HepG2 (cell line): ENCODE results near the gene BBLN. TPM values are rescaled to one million over a fixed set of nuclear protein-coding genes. Genes with fewer than 3 reads are reported as not detected.

ENCODE experiments used
- DR1 ChIP-seq: sonication (generic); formaldehyde crosslinking; IDR thresholded peaks from 2 replicates; pipeline ENCODE4 v1.8.0; 2021; ENCODE audit warnings: mild to moderate bottlenecking, missing genetic modification reagents, inconsistent platforms
- ERF ChIP-seq: IDR thresholded peaks from 2 replicates; pipeline ENCODE4 v1.6.1; 2018; ENCODE audit warnings: missing biosample characterization, missing genetic modification reagents
- HES4 ChIP-seq: sonication (generic); formaldehyde crosslinking; IDR thresholded peaks from 2 replicates; pipeline ENCODE4 v1.9.0; 2021; ENCODE audit warnings: mild to moderate bottlenecking, missing genetic modification reagents, borderline replicate concordance
- HMG20A ChIP-seq: IDR thresholded peaks from 2 replicates; pipeline ENCODE4 v1.6.1; 2016; ENCODE audit warnings: borderline replicate concordance
- HNRNPH1 ChIP-seq: fragments of 200-400 bp; formaldehyde crosslinking; optimal IDR thresholded peaks from 2 replicates; pipeline ENCODE3; 2017; ENCODE audit warnings: mild to moderate bottlenecking, low read depth, low read length
- KLF16 ChIP-seq, 2 experiments: sonication (generic) in 1 of 2; formaldehyde crosslinking in 1 of 2; IDR thresholded peaks; 2 replicates each; pipeline versions ENCODE4 v1.6.1 to v1.8.0; 2016 to 2023; ENCODE audit warnings: missing genetic modification reagents in 2 of 2, missing compliant biosample characterization in 1 of 2
- MYNN ChIP-seq: sonication (generic); formaldehyde crosslinking; IDR thresholded peaks from 2 replicates; pipeline ENCODE4 v1.4.0; 2020; ENCODE audit warnings: mild to moderate bottlenecking, low read depth, missing genetic modification reagents
- RFXAP ChIP-seq: sonication (generic); formaldehyde crosslinking; IDR thresholded peaks from 2 replicates; pipeline ENCODE4 v1.4.0; 2020; ENCODE audit warnings: missing genetic modification reagents, borderline replicate concordance
- SCMH1 ChIP-seq: sonication (generic); formaldehyde crosslinking; IDR thresholded peaks from 2 replicates; pipeline ENCODE4 v1.9.0; 2021; ENCODE audit warnings: missing genetic modification reagents, mild to moderate bottlenecking, borderline replicate concordance
- TOE1 ChIP-seq: sonication (generic); formaldehyde crosslinking; IDR thresholded peaks from 2 replicates; pipeline ENCODE4 v1.4.0; 2020; ENCODE audit warnings: mild to moderate bottlenecking, missing genetic modification reagents
- ZIK1 ChIP-seq: sonication (generic); formaldehyde crosslinking; IDR thresholded peaks from 2 replicates; pipeline ENCODE4 v1.5.0; 2020; ENCODE audit warnings: mild to moderate bottlenecking, low read depth, missing genetic modification reagents, borderline replicate concordance
- ZNF546 ChIP-seq: sonication (generic); formaldehyde crosslinking; conservative IDR thresholded peaks from 2 replicates; pipeline ENCODE4 v1.8.1; 2023; ENCODE audit warnings: mild to moderate bottlenecking, missing genetic modification reagents
- ZNF549 ChIP-seq: sonication (generic); formaldehyde crosslinking; IDR thresholded peaks from 2 replicates; pipeline ENCODE4 v1.5.0; 2020; ENCODE audit warnings: missing genetic modification reagents
- ZNF709 ChIP-seq: sonication (generic); formaldehyde crosslinking; IDR thresholded peaks from 2 replicates; pipeline ENCODE4 v1.5.0; 2020; ENCODE audit warnings: mild to moderate bottlenecking, missing genetic modification reagents
- polyA plus RNA-seq, 8 experiments: library from polyadenylated mRNA; depleted of rRNA in 3 of 8; stranded (reverse) in 7 of 8; unstranded in 1 of 8; fragments of >200 nt; fragmentation: Illumina TruSeq in 4 of 8; extraction: Trizol in 4 of 8; gene quantifications; 2 replicates each; pipeline versions ENCODE4 v1.2.1 to v1.2.3, GENCODE V29; 2011 to 2016; ENCODE audit warnings: low read depth in 4 of 8, missing spikeins in 1 of 8, mixed read lengths in 1 of 8; ENCODE audit not compliant: insufficient read depth in 1 of 8
- total RNA-seq, 5 experiments: library from RNA; depleted of rRNA; stranded (reverse); fragments of >200 nt; fragmentation: Illumina TruSeq; extraction: Trizol; gene quantifications; 2 replicates each; pipeline ENCODE4 v1.2.3, GENCODE V29; 2016; ENCODE audit warnings: low read depth in 1 of 5
- TF ChIP-seq, protein P1 (sequence below): sonication (generic); formaldehyde crosslinking; IDR thresholded peaks from 2 replicates; pipeline ENCODE4 v1.4.0; 2020; ENCODE audit warnings: missing genetic modification reagents, borderline replicate concordance
- TF ChIP-seq, protein P2 (sequence below): sonication (generic); formaldehyde crosslinking; IDR thresholded peaks from 2 replicates; pipeline ENCODE4 v1.4.0; 2020; ENCODE audit warnings: missing genetic modification reagents, borderline replicate concordance
- TF ChIP-seq, protein P3 (sequence below): sonication (generic); formaldehyde crosslinking; IDR thresholded peaks from 2 replicates; pipeline ENCODE4 v1.5.0; 2020; ENCODE audit warnings: mild to moderate bottlenecking, missing genetic modification reagents, borderline replicate concordance
- TF ChIP-seq, protein P4 (sequence below): sonication (generic); formaldehyde crosslinking; IDR thresholded peaks from 2 replicates; pipeline ENCODE4 v1.8.0; 2022; ENCODE audit warnings: mild to moderate bottlenecking, missing genetic modification reagents

Gene BBLN
- total and polyA plus RNA-seq, 2 of the 13 experiments (the other 11 are each of a cell fraction or from before 2014, with no cell fraction given) = 27.6 to 33.1 TPM

DNA sequence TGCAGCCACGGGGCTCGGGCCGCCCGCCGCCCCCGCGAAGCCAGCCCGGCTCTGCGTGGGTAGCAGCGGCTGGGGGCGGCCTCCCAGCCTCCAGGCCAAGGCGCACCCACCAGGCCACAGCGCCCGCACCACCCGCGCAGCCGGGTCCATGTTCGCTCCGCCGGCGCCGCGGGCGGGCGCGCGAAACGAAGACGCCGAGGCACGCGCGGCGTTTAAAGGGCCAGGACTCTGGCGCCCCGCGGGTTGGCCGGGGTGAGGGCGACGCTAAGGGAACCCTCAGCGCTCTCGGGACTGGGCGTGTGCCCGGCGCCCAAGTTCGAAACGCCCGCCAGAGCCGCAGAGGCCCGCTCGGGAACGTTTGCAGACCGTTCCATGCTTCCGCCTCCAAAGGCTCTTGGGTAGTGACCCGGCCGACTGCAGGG lies 32.5 kb upstream of the BBLN start, which contains the start of gene PTGES2 (continued):
- TF ChIP-seq, protein P1, sequence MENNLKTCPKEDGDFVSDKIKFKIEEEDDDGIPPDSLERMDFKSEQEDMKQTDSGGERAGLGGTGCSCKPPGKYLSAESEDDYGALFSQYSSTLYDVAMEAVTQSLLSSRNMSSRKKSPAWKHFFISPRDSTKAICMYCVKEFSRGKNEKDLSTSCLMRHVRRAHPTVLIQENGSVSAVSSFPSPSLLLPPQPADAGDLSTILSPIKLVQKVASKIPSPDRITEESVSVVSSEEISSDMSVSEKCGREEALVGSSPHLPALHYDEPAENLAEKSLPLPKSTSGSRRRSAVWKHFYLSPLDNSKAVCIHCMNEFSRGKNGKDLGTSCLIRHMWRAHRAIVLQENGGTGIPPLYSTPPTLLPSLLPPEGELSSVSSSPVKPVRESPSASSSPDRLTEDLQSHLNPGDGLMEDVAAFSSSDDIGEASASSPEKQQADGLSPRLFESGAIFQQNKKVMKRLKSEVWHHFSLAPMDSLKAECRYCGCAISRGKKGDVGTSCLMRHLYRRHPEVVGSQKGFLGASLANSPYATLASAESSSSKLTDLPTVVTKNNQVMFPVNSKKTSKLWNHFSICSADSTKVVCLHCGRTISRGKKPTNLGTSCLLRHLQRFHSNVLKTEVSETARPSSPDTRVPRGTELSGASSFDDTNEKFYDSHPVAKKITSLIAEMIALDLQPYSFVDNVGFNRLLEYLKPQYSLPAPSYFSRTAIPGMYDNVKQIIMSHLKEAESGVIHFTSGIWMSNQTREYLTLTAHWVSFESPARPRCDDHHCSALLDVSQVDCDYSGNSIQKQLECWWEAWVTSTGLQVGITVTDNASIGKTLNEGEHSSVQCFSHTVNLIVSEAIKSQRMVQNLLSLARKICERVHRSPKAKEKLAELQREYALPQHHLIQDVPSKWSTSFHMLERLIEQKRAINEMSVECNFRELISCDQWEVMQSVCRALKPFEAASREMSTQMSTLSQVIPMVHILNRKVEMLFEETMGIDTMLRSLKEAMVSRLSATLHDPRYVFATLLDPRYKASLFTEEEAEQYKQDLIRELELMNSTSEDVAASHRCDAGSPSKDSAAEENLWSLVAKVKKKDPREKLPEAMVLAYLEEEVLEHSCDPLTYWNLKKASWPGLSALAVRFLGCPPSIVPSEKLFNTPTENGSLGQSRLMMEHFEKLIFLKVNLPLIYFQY (CRISPR knock-in tag) = peak; percentile 7; the same call in 1 of the 2 replicates
- TF ChIP-seq HNRNPH1 (no peak), HMG20A (CRISPR knock-in tag) (no peak), ERF (CRISPR knock-in tag) (no peak; the same call in 1 of the 2 replicates), ZNF549 (no peak), SCMH1 (CRISPR knock-in tag) (no peak), ZNF709 (CRISPR knock-in tag) (0 out of 2 replicates have a peak, but pooled peaks have one; percentile 54), MYNN (CRISPR knock-in tag) (no peak), HES4 (0 out of 2 replicates have a peak, but pooled peaks have one; percentile 5), KLF16 (CRISPR knock-in tag; IDR thresholded peaks at IDR 0.05) (0 out of 4 replicates have a peak, but pooled peaks of 1 of the 2 experiments have one; percentile 44), DR1 (CRISPR knock-in tag) (no peak), ZNF546 (CRISPR knock-in tag) (peak; percentile 71; the same call in 1 of the 2 replicates), TOE1 (CRISPR knock-in tag) (no peak), RFXAP (CRISPR knock-in tag) (no peak), ZIK1 (CRISPR knock-in tag) (no peak)
- TF ChIP-seq, protein P2, sequence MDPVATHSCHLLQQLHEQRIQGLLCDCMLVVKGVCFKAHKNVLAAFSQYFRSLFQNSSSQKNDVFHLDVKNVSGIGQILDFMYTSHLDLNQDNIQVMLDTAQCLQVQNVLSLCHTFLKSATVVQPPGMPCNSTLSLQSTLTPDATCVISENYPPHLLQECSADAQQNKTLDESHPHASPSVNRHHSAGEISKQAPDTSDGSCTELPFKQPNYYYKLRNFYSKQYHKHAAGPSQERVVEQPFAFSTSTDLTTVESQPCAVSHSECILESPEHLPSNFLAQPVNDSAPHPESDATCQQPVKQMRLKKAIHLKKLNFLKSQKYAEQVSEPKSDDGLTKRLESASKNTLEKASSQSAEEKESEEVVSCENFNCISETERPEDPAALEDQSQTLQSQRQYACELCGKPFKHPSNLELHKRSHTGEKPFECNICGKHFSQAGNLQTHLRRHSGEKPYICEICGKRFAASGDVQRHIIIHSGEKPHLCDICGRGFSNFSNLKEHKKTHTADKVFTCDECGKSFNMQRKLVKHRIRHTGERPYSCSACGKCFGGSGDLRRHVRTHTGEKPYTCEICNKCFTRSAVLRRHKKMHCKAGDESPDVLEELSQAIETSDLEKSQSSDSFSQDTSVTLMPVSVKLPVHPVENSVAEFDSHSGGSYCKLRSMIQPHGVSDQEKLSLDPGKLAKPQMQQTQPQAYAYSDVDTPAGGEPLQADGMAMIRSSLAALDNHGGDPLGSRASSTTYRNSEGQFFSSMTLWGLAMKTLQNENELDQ (CRISPR knock-in tag) = no peak
- TF ChIP-seq, protein P3, sequence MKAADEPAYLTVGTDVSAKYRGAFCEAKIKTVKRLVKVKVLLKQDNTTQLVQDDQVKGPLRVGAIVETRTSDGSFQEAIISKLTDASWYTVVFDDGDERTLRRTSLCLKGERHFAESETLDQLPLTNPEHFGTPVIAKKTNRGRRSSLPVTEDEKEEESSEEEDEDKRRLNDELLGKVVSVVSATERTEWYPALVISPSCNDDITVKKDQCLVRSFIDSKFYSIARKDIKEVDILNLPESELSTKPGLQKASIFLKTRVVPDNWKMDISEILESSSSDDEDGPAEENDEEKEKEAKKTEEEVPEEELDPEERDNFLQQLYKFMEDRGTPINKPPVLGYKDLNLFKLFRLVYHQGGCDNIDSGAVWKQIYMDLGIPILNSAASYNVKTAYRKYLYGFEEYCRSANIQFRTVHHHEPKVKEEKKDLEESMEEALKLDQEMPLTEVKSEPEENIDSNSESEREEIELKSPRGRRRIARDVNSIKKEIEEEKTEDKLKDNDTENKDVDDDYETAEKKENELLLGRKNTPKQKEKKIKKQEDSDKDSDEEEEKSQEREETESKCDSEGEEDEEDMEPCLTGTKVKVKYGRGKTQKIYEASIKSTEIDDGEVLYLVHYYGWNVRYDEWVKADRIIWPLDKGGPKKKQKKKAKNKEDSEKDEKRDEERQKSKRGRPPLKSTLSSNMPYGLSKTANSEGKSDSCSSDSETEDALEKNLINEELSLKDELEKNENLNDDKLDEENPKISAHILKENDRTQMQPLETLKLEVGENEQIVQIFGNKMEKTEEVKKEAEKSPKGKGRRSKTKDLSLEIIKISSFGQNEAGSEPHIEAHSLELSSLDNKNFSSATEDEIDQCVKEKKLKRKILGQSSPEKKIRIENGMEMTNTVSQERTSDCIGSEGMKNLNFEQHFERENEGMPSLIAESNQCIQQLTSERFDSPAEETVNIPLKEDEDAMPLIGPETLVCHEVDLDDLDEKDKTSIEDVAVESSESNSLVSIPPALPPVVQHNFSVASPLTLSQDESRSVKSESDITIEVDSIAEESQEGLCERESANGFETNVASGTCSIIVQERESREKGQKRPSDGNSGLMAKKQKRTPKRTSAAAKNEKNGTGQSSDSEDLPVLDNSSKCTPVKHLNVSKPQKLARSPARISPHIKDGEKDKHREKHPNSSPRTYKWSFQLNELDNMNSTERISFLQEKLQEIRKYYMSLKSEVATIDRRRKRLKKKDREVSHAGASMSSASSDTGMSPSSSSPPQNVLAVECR (CRISPR knock-in tag) = peak; percentile 63
- TF ChIP-seq, protein P4, sequence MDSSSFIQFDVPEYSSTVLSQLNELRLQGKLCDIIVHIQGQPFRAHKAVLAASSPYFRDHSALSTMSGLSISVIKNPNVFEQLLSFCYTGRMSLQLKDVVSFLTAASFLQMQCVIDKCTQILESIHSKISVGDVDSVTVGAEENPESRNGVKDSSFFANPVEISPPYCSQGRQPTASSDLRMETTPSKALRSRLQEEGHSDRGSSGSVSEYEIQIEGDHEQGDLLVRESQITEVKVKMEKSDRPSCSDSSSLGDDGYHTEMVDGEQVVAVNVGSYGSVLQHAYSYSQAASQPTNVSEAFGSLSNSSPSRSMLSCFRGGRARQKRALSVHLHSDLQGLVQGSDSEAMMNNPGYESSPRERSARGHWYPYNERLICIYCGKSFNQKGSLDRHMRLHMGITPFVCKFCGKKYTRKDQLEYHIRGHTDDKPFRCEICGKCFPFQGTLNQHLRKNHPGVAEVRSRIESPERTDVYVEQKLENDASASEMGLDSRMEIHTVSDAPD (CRISPR knock-in tag) = no peak
